Measurements from ENCODE around the gene TAF1A.

DNA sequence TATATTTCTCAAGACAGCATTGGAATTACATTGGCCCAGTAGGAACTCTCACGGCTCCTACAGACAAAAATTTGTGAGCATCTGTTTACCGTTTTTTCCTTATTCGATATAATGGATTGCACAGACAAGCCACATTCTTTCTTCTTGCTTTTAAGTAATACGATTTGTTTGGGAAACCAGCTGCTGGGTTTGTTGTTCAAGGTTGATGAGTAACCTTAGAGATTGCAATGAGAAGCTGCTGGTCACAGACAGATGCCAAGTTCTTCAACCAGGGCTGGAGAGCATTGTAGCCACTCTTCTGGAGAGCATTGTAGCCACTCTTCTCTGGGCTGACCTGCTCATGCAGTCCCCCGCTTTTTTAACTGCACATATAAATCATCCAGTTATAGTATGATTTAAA lies 26.8 kb upstream of the TAF1A start:
- TF ChIP-seq POLR2A (IDR thresholded peaks at IDR 0.05), result no peak
- TF ChIP-seq, protein P1, sequence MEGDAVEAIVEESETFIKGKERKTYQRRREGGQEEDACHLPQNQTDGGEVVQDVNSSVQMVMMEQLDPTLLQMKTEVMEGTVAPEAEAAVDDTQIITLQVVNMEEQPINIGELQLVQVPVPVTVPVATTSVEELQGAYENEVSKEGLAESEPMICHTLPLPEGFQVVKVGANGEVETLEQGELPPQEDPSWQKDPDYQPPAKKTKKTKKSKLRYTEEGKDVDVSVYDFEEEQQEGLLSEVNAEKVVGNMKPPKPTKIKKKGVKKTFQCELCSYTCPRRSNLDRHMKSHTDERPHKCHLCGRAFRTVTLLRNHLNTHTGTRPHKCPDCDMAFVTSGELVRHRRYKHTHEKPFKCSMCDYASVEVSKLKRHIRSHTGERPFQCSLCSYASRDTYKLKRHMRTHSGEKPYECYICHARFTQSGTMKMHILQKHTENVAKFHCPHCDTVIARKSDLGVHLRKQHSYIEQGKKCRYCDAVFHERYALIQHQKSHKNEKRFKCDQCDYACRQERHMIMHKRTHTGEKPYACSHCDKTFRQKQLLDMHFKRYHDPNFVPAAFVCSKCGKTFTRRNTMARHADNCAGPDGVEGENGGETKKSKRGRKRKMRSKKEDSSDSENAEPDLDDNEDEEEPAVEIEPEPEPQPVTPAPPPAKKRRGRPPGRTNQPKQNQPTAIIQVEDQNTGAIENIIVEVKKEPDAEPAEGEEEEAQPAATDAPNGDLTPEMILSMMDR (IDR thresholded peaks at IDR 0.05), result no peak

Measured in vagina (tissue), 2 donors.